ES-I3 (cell line): ENCODE results near the gene PAM.
"Not testable (repeated sequence)": the region's sequence is repeated elsewhere in the genome, so short reads cannot be mapped to it uniquely, and the experiment has no call there.

Experiments used
- H3K36me3 ChIP-seq: 2 replicates; pipeline ENCODE4 v1.6.1; 2013; ENCODE audit warnings: mild to moderate bottlenecking, low read length, control low read depth, moderate library complexity; ENCODE audit not compliant: insufficient read depth
- H3K4me1 ChIP-seq: 2 replicates; pipeline ENCODE4 v1.6.1; 2013; ENCODE audit warnings: mild to moderate bottlenecking, control low read depth, low read length; ENCODE audit not compliant: insufficient read depth
- H3K9ac ChIP-seq: 2 replicates; pipeline ENCODE4 v1.6.1; 2013; ENCODE audit warnings: low read depth, mild to moderate bottlenecking, low read length, moderate library complexity
- H3K9me3 ChIP-seq: 2 replicates; pipeline ENCODE4 v1.6.1; 2013; ENCODE audit warnings: mild to moderate bottlenecking, low read length, moderate library complexity; ENCODE audit not compliant: control insufficient read depth, insufficient read depth

The PAM gene

DNA sequence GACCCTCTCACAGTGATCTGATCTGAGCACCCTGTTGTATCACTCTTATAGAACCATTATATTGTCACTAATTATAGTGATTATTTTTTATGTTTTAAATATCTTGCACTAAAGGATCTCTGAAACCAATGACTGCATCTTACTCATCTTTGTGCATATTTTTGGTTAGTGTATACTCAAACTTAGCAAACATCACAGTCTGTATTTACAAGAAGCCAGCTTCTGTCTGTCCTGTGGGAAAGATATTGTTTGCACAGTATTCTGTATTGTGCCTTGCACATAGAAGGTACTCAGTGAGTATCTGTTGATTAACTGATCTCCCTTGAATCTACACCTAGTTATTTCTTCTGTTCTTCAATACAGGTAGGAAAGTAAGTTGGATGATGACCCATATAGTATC, 131.5 kb downstream of the PAM start:
- Histone ChIP-seq H3K9ac (no peak overlapping the region), H3K9me3 (no peaks in the 10 kb centered on the region)

DNA sequence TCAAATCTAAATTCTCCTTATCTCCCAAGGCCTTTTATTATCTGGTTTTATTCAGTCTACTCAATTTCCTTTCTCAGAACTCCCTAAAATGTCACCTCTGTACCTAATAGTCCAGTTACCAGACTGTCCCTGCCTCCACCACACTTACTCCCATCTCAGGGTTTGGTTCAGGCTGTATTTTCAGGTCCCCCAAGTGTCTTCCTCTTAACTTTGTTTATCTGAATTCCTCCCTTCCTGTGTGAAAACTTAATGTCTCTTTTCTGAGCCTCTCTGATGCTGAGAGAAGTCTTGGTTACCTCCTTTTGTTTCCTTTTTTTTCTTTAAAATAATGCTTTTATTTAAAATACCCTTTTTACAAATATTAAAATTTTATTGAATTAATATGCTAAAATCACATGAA, 133.4 kb downstream of the PAM start:
- no peaks in the 10 kb centered on the region for H3K9me3 ChIP-seq
- no peaks in the 10 kb centered on the region for H3K36me3 ChIP-seq
- H3K4me1 ChIP-seq, result no peaks in the 10 kb centered on the region
- no peak overlapping the region for H3K9ac ChIP-seq

More for the DNA sequence above, 131.5 kb downstream of the PAM start:
- Histone ChIP-seq H3K36me3 (no peaks in the 10 kb centered on the region), H3K4me1 (no peaks in the 10 kb centered on the region)

DNA sequence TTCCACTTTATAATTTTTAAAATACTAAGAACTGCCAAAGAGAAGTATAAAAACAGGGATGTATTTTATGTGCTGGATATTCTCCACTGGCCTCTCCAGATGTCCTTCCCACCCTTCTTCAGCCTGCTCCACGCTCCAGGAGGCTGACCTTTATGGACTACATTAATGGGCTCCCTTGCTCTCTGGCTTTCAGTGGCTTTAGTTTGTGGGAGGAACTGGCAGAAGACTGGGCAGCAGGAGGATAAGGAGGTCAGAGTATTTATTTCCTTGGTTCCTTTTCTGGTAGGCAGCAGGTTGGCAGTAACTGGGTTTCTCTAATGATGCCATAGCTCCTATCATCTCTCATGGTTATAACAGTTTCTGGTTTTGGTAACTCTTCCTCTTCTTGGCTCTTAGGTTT, 133.9 kb downstream of the PAM start:
- Histone ChIP-seq H3K9me3 (no peaks in the 10 kb centered on the region), H3K36me3 (no peaks in the 10 kb centered on the region), H3K9ac (no peak overlapping the region), H3K4me1 (no peaks in the 10 kb centered on the region)

DNA sequence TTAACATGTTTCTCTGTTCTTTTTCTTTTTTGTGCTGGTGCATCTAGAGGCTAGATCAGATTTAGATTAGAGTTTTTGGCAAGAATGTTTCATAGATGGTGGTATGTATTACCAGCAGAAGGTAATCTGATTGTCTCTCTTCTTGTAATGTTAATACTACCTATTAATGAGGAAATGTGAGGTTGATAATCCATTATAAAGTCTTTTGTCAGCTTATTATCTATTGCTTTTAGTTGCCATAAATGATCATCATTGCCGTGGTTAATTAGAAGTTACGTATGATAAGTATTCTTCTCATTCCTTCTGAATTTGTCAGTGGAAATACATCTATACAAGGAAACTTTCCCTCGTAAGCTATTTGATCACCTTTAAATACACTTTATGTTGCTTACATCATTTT, 135.0 kb downstream of the PAM start:
- H3K9me3 ChIP-seq, result no peaks in the 10 kb centered on the region
- H3K4me1 ChIP-seq, result no peaks in the 10 kb centered on the region
- no peaks in the 10 kb centered on the region for H3K36me3 ChIP-seq
- H3K9ac ChIP-seq, result no peak overlapping the region

DNA sequence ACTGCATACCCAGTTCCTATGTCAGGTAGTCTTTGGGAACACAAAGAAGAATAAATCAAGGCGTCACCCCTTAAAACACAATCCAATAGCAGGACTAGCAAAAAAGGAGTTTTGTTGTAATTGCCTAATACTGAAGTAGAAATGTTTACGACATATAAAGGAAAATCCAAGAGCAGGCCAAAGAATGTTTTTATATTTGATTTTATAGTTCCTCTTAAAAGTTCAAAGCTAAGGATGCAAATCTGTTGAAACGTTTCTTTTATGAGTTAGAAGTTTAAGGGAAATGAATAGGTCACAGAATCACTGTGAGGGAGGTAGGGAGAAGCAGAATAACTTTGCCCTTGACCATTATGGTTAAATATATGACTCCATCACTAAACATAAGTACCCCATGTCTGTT, 136.1 kb downstream of the PAM start:
- no peaks in the 10 kb centered on the region for H3K36me3 ChIP-seq
- H3K9me3 ChIP-seq, result no peaks in the 10 kb centered on the region
- no peaks in the 10 kb centered on the region for H3K4me1 ChIP-seq
- no peak overlapping the region for H3K9ac ChIP-seq

DNA sequence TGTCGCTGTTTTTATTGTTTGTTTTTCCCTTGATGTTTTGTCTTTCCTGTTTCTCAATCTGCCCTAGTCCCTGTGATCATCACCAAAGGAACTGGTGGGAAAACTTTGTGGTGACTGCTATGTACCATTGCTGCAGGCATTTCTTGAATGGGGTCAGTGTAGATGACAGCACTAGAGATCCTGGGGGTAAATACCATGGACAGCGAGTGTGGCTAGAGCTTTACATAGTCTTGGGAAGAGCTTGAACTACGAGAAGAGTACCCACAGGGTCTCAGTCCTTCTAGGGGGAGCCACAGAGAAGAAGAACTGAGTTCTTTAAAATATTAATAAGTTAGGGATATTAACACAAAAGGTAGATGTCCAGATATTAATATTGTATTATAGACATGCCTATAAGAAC, 138.8 kb downstream of the PAM start:
- no peaks in the 10 kb centered on the region for H3K9me3 ChIP-seq
- H3K9ac ChIP-seq, result no peak overlapping the region
- no peaks in the 10 kb centered on the region for H3K4me1 ChIP-seq

DNA sequence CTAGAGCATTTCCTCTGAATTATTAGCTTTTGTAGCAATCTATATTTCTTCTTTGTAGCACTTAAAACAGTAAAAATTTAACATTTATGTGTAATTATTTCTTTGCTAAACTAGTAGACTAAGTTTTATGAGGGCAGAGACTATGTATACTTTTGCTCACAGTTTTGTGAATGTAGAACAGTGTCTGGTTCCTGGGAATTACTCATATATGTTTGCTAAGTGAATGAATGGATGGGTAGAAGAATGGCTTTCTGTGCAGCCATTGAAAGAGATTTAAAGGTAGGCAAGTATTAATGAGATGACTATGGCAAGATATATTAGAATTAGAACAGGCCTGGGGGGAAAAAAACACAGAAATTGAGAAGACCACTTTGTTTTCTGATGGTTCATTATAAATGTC, 140.1 kb downstream of the PAM start:
- Histone ChIP-seq H3K9me3 (no peaks in the 10 kb centered on the region), H3K9ac (no peak overlapping the region), H3K36me3 (no peaks in the 10 kb centered on the region), H3K4me1 (peaks cover 5% of the 10 kb centered on the region; the same call in 1 of the 2 replicates)

More for the DNA sequence above, 138.8 kb downstream of the PAM start:
- H3K36me3 ChIP-seq, result no peaks in the 10 kb centered on the region

DNA sequence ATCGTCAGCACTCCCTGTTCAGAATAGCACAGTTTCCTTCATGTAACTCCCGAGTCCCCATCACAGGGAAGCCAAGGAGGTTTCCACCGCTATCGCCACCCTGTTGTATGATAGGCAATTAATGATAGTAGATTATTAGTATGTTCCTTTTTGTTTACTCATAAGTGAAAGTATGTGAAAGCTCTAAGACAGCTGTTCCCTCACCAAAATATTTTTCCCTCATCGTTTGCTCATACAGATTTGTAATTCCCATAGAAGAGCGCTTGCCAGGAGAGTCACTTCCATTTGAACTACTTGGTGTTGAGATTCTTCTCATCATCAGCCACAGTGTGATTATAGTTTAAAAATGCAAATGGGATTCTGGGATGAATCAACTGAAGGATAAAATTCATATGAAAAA, 140.9 kb downstream of the PAM start:
- Histone ChIP-seq H3K36me3 (no peaks in the 10 kb centered on the region), H3K9ac (no peak overlapping the region), H3K4me1 (peaks cover 5% of the 10 kb centered on the region; the same call in 1 of the 2 replicates), H3K9me3 (no peaks in the 10 kb centered on the region)

DNA sequence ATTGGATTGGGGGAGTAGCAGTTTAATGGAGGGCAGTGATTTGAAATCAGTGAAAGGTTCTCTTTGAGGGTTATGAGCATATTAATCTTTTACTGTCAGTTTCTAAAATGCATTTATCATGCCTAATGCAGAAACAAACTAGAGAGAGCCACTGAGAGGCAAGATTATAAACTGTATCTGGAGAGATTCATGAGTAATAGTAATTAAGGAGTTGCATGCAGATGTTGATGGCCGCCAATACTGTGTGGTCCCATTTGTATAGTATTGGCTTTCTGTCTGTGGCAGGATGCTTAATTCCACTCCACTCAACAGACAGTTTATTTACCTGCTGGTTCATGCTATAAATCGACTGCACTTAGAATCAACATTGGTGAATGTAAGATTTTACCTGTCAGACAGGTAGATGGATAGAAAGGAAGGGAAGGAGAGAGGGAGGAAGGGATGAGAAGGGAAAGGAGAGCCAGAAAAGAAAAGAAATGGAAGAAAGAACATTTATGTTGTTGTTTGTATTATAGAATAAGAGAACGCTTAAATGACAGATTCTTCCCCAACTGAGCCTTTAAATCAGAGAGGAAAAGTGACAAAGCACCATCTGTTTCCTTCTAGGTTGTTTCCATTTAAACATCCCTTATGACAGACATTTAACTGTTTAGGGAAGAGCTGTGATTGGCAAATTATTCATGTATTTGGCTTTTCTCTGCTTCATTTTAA, 146.5 kb downstream of the PAM start:
- Histone ChIP-seq H3K4me1 (peaks cover 5% of the 10 kb centered on the region; the same call in 1 of the 2 replicates), H3K9ac (no peak overlapping the region)

DNA sequence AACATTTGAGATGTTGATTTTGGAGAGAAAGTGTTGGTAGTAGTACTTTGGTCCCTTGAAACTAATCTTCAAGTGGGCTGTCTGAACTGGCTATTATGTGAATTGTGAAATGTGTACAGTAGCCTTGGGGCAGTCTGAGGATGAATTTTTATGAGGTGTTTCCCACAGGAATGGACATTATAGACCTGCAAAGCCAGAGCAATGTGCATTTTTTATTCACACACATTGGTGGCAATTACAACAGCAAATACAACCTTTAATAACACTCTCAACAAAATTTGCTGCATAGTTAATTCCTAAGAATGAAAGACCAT, 147.0 kb downstream of the PAM start:
- Histone ChIP-seq H3K4me1 (peaks cover 5% of the 10 kb centered on the region; the same call in 1 of the 2 replicates), H3K9ac (no peak overlapping the region), H3K9me3 (no peaks in the 10 kb centered on the region), H3K36me3 (no peaks in the 10 kb centered on the region)

More for the DNA sequence above, 146.5 kb downstream of the PAM start:
- no peaks in the 10 kb centered on the region for H3K9me3 ChIP-seq
- H3K36me3 ChIP-seq, result no peaks in the 10 kb centered on the region

DNA sequence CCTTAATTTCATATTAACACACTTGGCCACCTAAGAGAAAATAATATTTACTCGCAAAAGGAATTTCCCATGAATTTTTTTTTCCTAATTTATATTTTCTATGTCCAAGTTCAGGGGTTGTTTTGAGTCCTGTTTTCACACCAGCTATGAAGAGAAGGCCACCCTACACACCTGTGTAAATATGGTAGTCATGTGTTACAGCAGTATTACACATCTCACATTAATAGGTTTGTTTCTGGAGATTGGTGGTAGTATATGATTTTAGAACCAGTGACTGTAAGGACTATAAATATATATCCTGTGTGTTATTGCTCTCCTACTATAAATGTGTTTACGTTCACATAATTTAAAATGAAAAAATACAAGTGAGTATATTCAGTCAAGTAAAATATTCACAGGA, 147.5 kb downstream of the PAM start:
- Histone ChIP-seq H3K36me3 (no peaks in the 10 kb centered on the region), H3K4me1 (peaks cover 5% of the 10 kb centered on the region; the same call in 1 of the 2 replicates), H3K9ac (no peak overlapping the region), H3K9me3 (no peaks in the 10 kb centered on the region)

DNA sequence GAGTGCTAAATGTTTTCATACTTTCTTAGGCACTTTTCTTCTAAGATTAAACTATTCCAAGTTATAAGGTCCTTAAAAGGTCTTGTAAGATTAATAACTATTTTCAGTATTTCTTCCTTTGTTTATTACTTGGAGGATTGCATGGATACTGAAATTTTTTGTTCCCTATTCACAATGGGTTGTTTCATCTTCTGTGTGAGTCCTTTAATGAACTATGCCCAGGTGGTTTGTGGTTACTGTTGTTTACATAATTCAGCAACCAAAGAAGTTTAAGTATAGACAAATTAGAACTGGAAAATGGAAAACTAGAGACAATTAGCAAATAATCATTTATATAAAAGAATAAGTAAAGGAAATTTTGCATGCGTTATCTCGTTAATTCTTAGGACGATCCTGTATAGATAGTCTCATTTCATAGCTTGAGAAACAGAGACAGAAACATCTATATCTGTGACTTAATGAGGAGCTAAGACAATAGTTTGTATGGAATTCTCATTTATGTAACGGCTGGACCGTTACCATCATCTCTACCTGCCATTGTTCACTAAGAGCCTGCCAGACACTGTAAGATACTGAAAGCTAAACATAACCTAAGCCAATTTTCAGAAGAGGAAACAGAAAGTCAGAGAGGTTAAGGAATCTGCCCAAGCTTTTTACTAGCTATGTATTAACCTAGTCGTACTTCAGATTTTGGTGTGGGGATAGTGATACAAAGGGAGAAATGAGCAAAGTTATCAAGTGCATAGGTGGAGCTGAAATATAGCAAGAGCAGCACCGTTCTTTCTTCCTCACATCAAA, 148.2 kb downstream of the PAM start:
- Histone ChIP-seq H3K4me1 (peaks cover 5% of the 10 kb centered on the region; the same call in 1 of the 2 replicates), H3K9me3 (no peaks in the 10 kb centered on the region), H3K36me3 (no peaks in the 10 kb centered on the region), H3K9ac (no peak overlapping the region)

DNA sequence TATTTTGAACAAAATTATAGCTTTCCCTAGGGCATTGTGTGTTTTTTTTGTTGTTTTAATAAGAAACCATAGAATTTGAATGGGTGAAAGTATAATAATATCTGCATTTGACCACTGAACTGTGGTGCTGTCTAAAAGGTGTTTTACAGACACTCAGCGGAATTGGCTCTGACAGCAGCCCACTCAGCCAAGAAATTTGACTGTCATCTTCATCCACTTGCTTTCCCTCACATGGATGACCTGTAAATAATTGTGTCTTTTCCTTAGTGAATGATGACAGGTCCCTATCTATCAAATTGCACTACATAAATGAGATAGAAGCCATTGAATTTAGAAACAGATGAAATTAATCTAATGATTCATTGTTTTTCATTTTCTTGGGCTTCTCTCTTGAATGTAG, 150.0 kb downstream of the PAM start:
- no peaks in the 10 kb centered on the region for H3K36me3 ChIP-seq
- H3K9ac ChIP-seq, result no peak overlapping the region
- H3K4me1 ChIP-seq, result peaks cover 1% of the 10 kb centered on the region; the same call in 1 of the 2 replicates
- H3K9me3 ChIP-seq, result no peaks in the 10 kb centered on the region

DNA sequence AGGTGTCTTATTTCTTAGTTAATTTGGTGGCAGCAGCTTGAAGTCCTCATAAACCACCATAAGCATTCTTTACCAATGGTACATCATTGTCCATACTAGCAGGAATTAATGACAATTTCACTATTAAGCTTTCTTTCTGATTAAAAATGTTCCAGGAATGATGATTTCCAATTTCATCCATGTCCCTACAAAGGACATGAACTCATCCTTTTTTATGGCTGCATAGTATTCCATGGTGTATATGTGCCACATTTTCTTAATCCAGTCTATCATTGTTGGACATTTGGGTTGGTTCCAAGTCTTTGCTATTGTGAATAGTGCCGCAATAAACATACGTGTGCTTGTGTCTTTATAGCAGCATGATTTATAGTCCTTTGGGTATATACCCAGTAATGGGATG, 152.0 kb downstream of the PAM start:
- H3K36me3 ChIP-seq, H3K9me3 ChIP-seq: not testable (repeated sequence)

More for the DNA sequence above, 152.0 kb downstream of the PAM start:
- H3K4me1 ChIP-seq, H3K9ac ChIP-seq: not testable (repeated sequence)
